Calu3 (cell line): ENCODE measurements around the gene CBY1. TPM values are rescaled to one million over a fixed set of nuclear protein-coding genes. Genes with fewer than 3 reads are reported as not detected.

Experiments
- BruUV-seq: library from RNA; stranded (reverse); fragments of 400-500 nt; replicated peaks from 2 replicates; lab custom pipeline; 2021; lab: Mats Ljungman, UMichigan
- CTCF ChIA-PET: fragments of 300-600 bp; sonication (Branson Sonifier 250); formaldehyde crosslinking; loops from one replicate; lab custom pipeline; 2022; ENCODE audit warnings: antibody characterized with exemption; lab: Charles Lee
- DNase-seq: peaks from one replicate; pipeline ENCODE4 v3.0.0; 2022
- H3K27ac Mint-ChIP-seq: one replicate; pipeline ENCODE4 v1.8.0; 2022; ENCODE audit warnings: mixed read lengths; ENCODE audit not compliant: unreplicated experiment
- H3K27me3 Mint-ChIP-seq: one replicate; pipeline ENCODE4 v1.8.0; 2022; ENCODE audit warnings: mixed read lengths; ENCODE audit not compliant: unreplicated experiment
- H3K36me3 Mint-ChIP-seq: one replicate; pipeline ENCODE4 v1.8.0; 2022; ENCODE audit warnings: mild to moderate bottlenecking, moderate library complexity, mixed read lengths; ENCODE audit not compliant: insufficient read depth, unreplicated experiment
- H3K4me1 Mint-ChIP-seq: one replicate; pipeline ENCODE4 v1.8.0; 2022; ENCODE audit warnings: mild to moderate bottlenecking, low read depth, mixed read lengths; ENCODE audit not compliant: unreplicated experiment
- H3K4me3 Mint-ChIP-seq: one replicate; pipeline ENCODE4 v1.8.0; 2022; ENCODE audit warnings: mild to moderate bottlenecking, low read depth, moderate library complexity, mixed read lengths; ENCODE audit not compliant: unreplicated experiment
- H3K9me3 Mint-ChIP-seq: one replicate; pipeline ENCODE4 v1.8.0; 2022; ENCODE audit warnings: low read depth, mixed read lengths; ENCODE audit not compliant: unreplicated experiment
- intact Hi-C: fragments of 100-400 bp; cut with micrococcal nuclease; formaldehyde crosslinking; loops from one replicate; pipeline ENCODE4 v1.10.0; 2022; ENCODE audit not compliant: unreplicated experiment
- total RNA-seq: library from RNA; stranded (reverse); gene quantifications from 2 replicates; pipeline ENCODE4 v1.2.3, GENCODE V29; 2022
- TF ChIP-seq, protein P1 (sequence below): fragments of 200-600 bp; IDR thresholded peaks from one replicate; pipeline ENCODE4 v1.8.0; 2022; ENCODE audit warnings: antibody characterized with exemption; ENCODE audit not compliant: unreplicated experiment

CBY1 gene
- total RNA-seq, 1 experiment from 2014 or later = 40.9 TPM

DNA sequence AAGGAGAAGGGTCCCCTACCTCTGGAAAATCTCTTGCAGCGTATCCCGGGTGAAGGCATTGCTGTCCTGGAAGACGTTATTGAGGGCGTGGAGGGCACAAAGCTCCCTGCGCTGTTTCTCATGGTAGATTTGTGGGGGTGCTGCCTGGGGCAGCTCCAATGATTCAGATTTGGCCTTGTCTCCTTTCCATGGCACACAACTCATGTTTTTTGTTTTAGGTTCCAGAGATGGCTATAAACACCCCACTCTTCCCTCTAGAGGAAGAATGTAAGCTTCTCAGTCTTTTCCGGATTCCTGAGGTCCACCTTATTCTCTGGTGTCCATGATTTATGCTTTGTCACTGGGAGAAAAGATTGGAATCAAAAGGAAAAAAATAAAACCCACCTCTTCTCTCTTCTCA lies 43.3 kb downstream of the CBY1 start:
- no peaks in the 10 kb centered on the region for H3K27me3 Mint-ChIP-seq
- TF ChIP-seq, protein P1, sequence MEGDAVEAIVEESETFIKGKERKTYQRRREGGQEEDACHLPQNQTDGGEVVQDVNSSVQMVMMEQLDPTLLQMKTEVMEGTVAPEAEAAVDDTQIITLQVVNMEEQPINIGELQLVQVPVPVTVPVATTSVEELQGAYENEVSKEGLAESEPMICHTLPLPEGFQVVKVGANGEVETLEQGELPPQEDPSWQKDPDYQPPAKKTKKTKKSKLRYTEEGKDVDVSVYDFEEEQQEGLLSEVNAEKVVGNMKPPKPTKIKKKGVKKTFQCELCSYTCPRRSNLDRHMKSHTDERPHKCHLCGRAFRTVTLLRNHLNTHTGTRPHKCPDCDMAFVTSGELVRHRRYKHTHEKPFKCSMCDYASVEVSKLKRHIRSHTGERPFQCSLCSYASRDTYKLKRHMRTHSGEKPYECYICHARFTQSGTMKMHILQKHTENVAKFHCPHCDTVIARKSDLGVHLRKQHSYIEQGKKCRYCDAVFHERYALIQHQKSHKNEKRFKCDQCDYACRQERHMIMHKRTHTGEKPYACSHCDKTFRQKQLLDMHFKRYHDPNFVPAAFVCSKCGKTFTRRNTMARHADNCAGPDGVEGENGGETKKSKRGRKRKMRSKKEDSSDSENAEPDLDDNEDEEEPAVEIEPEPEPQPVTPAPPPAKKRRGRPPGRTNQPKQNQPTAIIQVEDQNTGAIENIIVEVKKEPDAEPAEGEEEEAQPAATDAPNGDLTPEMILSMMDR = no peak
- peak overlapping the region; percentile 98 for H3K27ac Mint-ChIP-seq
- intact Hi-C loops = no loop called here
- CTCF ChIA-PET = interaction anchor here (1.6 kb wide), 1 partner anchor 18 kb away, joined by 8 read pairs; the partner anchor contains the start of gene TOMM22
- H3K4me1 Mint-ChIP-seq = peaks cover 32% of the 10 kb centered on the region
- H3K9me3 Mint-ChIP-seq = no peaks in the 10 kb centered on the region
- BruUV-seq = TSS peak; percentile 69
- H3K36me3 Mint-ChIP-seq = peaks cover 67% of the 10 kb centered on the region
- peak overlapping the region; percentile 76 for H3K4me3 Mint-ChIP-seq
- no peak for DNase-seq

DNA sequence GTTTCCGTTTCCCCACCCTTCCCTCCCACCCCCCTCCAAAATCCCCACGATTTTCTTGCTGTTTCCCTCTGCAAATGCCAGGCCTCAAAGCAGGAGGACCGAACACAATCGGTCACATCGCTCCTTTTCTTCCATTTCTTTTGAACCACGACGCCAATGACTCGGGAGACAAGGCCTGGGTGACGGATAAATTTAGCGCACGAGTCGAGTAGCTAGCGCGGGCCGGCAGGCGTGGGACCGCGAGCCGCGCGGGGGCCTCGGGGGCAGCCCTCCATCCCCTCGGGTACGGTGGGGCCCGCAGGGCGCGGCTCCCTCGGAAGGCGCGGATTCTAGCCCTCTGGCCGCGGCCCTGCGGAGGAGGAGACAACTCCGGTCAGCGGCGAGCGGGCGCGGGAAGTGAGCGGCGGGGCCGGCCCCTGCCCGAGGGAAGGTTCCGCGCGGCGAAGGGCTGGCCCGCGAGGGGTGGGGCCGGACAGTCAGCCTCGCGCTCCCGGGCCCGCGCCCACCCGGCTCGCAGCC lies 43.9 kb downstream of the CBY1 start:
- BruUV-seq = no TSS peak
- no peaks in the 10 kb centered on the region for H3K9me3 Mint-ChIP-seq
- DNase-seq = peak; percentile 73
- CTCF ChIA-PET = interaction anchor here (0.6 to 1.6 kb wide), 2 partner anchors 18 to 1014 kb away, joined by 3 to 8 read pairs; partner anchors contain the start of genes NOL12 and TOMM22
- peaks cover 67% of the 10 kb centered on the region for H3K36me3 Mint-ChIP-seq
- H3K27ac Mint-ChIP-seq = peak overlapping the region; percentile 98
- H3K4me1 Mint-ChIP-seq = peaks cover 32% of the 10 kb centered on the region
- intact Hi-C loops = no loop called here
- peak overlapping the region; percentile 76 for H3K4me3 Mint-ChIP-seq
- H3K27me3 Mint-ChIP-seq = no peaks in the 10 kb centered on the region
- TF ChIP-seq, protein P1 = no peak

DNA sequence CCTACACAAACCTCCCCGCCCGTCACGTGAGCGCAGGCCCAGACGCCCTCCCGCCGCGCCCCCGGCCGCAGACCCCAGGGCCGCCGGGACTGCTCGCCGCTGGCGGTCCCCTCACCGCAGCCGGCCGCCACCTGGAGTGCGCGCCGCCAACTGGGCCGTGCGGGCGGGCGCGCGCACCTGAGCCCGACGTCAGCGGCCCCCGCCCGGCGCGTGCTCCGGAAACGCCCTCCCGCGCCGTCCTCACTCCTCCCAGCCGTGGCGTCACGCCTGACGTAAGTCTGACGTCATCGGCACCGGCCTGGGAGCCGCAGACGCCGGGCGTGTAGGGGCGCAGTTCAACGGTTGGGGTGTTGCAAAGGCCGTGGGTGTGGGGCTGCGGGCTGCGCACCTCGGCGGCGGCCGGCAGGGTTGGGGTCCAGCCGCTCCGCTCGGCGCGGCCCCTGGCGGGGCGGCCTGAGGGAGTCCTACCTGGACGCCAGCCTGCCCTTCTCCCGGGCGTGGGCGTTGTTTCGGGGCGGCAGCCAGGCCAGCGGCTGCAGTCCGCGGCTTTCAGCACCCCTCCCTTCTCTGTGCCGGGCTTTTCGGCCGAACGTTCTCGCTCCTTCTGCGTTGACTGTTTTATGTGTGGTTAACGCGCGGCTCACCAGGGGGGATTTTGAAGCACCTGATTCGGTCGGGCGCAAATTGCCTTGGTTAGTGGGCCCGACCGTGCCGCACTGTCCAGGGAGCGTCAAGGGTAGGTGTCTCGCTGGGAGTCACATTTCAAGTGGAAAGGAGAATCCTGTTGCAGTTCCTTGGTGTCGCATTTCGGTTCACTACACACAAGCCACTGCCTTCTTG lies 44.6 kb downstream of the CBY1 start, which contains the start of gene JOSD1:
TSS of gene JOSD1 (minus strand) at position 155 of the 840 bp plus-strand sequence. CDS start 956 bp downstream, outside the sequence.
- BruUV-seq = TSS peak; percentile 88
- Mint-ChIP-seq H3K4me1 (peaks cover 29% of the 10 kb centered on the region), H3K4me3 (peak within 1 kb of the TSS; percentile 76), H3K27ac (peak within 1 kb of the TSS; percentile 98), H3K36me3 (peaks cover 72% of the 10 kb centered on the region), H3K27me3 (no peaks in the 10 kb centered on the region), H3K9me3 (no peaks in the 10 kb centered on the region)
- TF ChIP-seq, protein P1 = no peak
- DNase-seq = peak; percentile 97
- CTCF ChIA-PET = no interaction called here
- intact Hi-C loops = no loop called here

DNA sequence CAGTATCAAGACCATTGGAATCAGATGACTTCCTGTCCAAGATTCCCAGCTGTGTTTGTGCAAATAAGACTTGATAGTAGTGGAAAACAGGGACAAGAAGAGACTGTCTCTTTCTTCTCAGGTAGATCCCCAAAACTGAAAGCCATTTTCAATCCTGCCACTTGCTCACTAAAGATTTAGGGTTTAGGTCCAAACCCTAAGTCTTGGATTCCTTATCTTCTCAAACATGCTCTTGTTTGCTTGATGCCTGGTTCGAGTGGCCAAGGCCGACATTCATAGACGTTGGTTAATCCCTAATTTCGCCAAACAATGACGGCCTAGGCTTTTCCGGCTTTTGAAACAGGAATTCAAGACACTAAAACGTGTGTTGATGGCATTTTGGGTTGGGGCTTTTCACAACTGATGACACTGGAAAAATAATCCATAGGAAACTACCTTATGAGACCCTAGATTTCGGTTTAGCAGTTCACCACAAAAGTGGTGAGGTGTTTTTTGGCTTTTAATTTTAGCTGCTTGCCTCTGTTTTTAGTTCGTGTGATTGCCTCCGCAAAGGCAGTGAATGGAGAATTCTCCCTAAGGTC lies 48.3 kb downstream of the CBY1 start:
- peaks cover 33% of the 10 kb centered on the region for H3K4me1 Mint-ChIP-seq
- H3K27me3 Mint-ChIP-seq = no peaks in the 10 kb centered on the region
- TF ChIP-seq, protein P1 = no peak
- H3K36me3 Mint-ChIP-seq = peaks cover 63% of the 10 kb centered on the region
- peak overlapping the region; percentile 92 for H3K27ac Mint-ChIP-seq
- CTCF ChIA-PET = interaction anchor here (1.6 kb wide), 1 partner anchor 8 kb away, joined by 7 read pairs; no protein-coding TSS in a partner anchor
- no TSS peak for BruUV-seq
- intact Hi-C loops = loop anchor here (5.0 kb wide), 1 partner anchor 48 kb away; no protein-coding TSS in a partner anchor
- H3K9me3 Mint-ChIP-seq = no peaks in the 10 kb centered on the region
- DNase-seq = no peak
- H3K4me3 Mint-ChIP-seq = peak overlapping the region; percentile 90
